GM23338 (cell line): Measurements from ENCODE around the gene RTP5. TPM values are rescaled to one million over a fixed set of nuclear protein-coding genes. Genes with fewer than 3 reads are reported as not detected.
"Not testable (repeated sequence)": the region's sequence is repeated elsewhere in the genome, so short reads cannot be mapped to it uniquely, and the experiment has no call there.

Experiments
- ATAC-seq: fragments of 200-7000 bp; cut with Tn5 transposase; 3 replicates; pipeline ENCODE4 v1.9.1; 2020
- DNase-seq: peaks from one replicate; pipeline ENCODE4 v3.0.0-alpha.2; 2015; ENCODE audit warnings: low spot score
- H2AFZ ChIP-seq: fragments of 200-600 bp; sonication (generic); 2 replicates; pipeline ENCODE4 v1.8.0; 2016; ENCODE audit warnings: antibody characterized with exemption, mild to moderate bottlenecking, moderate library complexity
- H3F3A ChIP-seq: fragments of 200-600 bp; sonication (generic); replicated peaks from 2 replicates; pipeline ENCODE4 v1.8.0; 2017; ENCODE audit warnings: antibody characterized with exemption, mixed run types, low read depth
- H3K27ac ChIP-seq: fragments of 200-600 bp; sonication (generic); 2 replicates; pipeline ENCODE4 v1.6.1; 2016; ENCODE audit warnings: low read depth
- H3K27me3 ChIP-seq: fragments of 200-600 bp; sonication (generic); 2 replicates; pipeline ENCODE4 v1.8.0; 2016; ENCODE audit warnings: mild to moderate bottlenecking, mixed run types, moderate library complexity; ENCODE audit not compliant: insufficient read depth
- H3K36me3 ChIP-seq: fragments of 200-600 bp; sonication (generic); 2 replicates; pipeline ENCODE4 v1.8.0; 2016; ENCODE audit warnings: mild to moderate bottlenecking; ENCODE audit not compliant: insufficient read depth
- H3K4me1 ChIP-seq: fragments of 200-600 bp; sonication (generic); 2 replicates; pipeline ENCODE4 v1.8.0; 2016; ENCODE audit warnings: mild to moderate bottlenecking, moderate library complexity; ENCODE audit not compliant: insufficient read depth
- H3K4me2 ChIP-seq: fragments of 200-600 bp; sonication (generic); 2 replicates; pipeline ENCODE4 v1.7.1; 2017; ENCODE audit warnings: mixed run types
- H3K4me3 ChIP-seq: fragments of 200-600 bp; sonication (generic); 2 replicates; pipeline ENCODE4 v1.6.1; 2016; ENCODE audit warnings: mixed run types
- H3K79me2 ChIP-seq: fragments of 200-600 bp; sonication (generic); replicated peaks from 2 replicates; pipeline ENCODE4 v1.8.0; 2017; ENCODE audit warnings: mild to moderate bottlenecking; ENCODE audit not compliant: insufficient read depth
- H3K9me2 ChIP-seq: fragments of 200-600 bp; sonication (generic); 2 replicates; pipeline ENCODE4 v1.8.0; 2017; ENCODE audit not compliant: insufficient read depth
- H4K20me1 ChIP-seq: fragments of 200-600 bp; sonication (generic); replicated peaks from 2 replicates; pipeline ENCODE4 v1.8.0; 2017; ENCODE audit warnings: mild to moderate bottlenecking; ENCODE audit not compliant: insufficient read depth
- H3K27ac Mint-ChIP-seq: 2 replicates; pipeline ENCODE4 v1.8.0; 2020; ENCODE audit warnings: inconsistent platforms, mild to moderate bottlenecking, moderate library complexity, mixed read lengths
- H3K27me3 Mint-ChIP-seq: 3 replicates; pipeline ENCODE4 v1.8.0; 2022; ENCODE audit warnings: low read depth, mild to moderate bottlenecking, moderate library complexity, mixed read lengths, inconsistent platforms; ENCODE audit not compliant: insufficient read depth, poor library complexity
- H3K36me3 Mint-ChIP-seq: 3 replicates; pipeline ENCODE4 v1.8.0; 2021; ENCODE audit warnings: low read depth, mild to moderate bottlenecking, inconsistent platforms, moderate library complexity, mixed read lengths
- H3K4me1 Mint-ChIP-seq: 3 replicates; pipeline ENCODE4 v1.8.0; 2020; ENCODE audit warnings: mild to moderate bottlenecking, inconsistent platforms, mixed read lengths
- H3K4me3 Mint-ChIP-seq: 3 replicates; pipeline ENCODE4 v1.8.0; 2021; ENCODE audit warnings: moderate library complexity, mild to moderate bottlenecking, inconsistent platforms, mixed read lengths
- H3K9me3 Mint-ChIP-seq: 3 replicates; pipeline ENCODE4 v1.8.0; 2020; ENCODE audit warnings: moderate library complexity, mild to moderate bottlenecking, inconsistent platforms, mixed read lengths
- CTCF ChIP-seq, 2 experiments: fragments of 200-600 bp in 1 of 2; sonication (generic) in 1 of 2; conservative IDR thresholded peaks; 2 replicates each; pipeline versions ENCODE4 v1.5.1 to v1.6.1; 2016 to 2017; ENCODE audit warnings: antibody characterized with exemption in 2 of 2, low read depth in 2 of 2, mild to moderate bottlenecking in 2 of 2, moderate library complexity in 1 of 2
- ETS1 ChIP-seq: IDR thresholded peaks from 2 replicates; pipeline ENCODE4 v1.6.1; 2016; ENCODE audit warnings: antibody characterized with exemption
- EZH2 ChIP-seq: fragments of 200-600 bp; sonication (generic); IDR thresholded peaks from one replicate; pipeline ENCODE4 v1.8.0; 2017; ENCODE audit warnings: antibody characterized with exemption, mild to moderate bottlenecking, low read depth; ENCODE audit not compliant: unreplicated experiment
- JUNB ChIP-seq: IDR thresholded peaks from one replicate; pipeline ENCODE4 v1.6.1; 2016; ENCODE audit warnings: antibody characterized with exemption; ENCODE audit not compliant: unreplicated experiment
- POLR2AphosphoS5 ChIP-seq: IDR thresholded peaks from 2 replicates; pipeline ENCODE4 v1.6.1; 2016; ENCODE audit warnings: antibody characterized with exemption, low read depth
- REST ChIP-seq: IDR thresholded peaks from one replicate; pipeline ENCODE4 v1.6.1; 2018; ENCODE audit warnings: antibody characterized with exemption; ENCODE audit not compliant: unreplicated experiment
- ZNF331 ChIP-seq: fragments of 250-450 bp; sonication (Bioruptor Pico); IDR thresholded peaks from 2 replicates; pipeline ENCODE4 v1.5.0; 2020; ENCODE audit warnings: low read depth, mild to moderate bottlenecking, moderate library complexity
- long read RNA-seq: library from polyadenylated mRNA; unstranded; transcript quantifications from one replicate; pipeline ENCODE4 v2.0.0, GENCODE V29; 2020; ENCODE audit not compliant: unreplicated experiment
- polyA plus RNA-seq: library from polyadenylated mRNA; unstranded; fragments of >200 nt; fragmentation: Nextera tagmentation; extraction: Ambion mirVana; gene quantifications from 2 replicates; pipeline ENCODE4 v1.2.1, GENCODE V29; 2016
- total RNA-seq: library from RNA; depleted of rRNA; stranded (reverse); fragments of >200 nt; shearing (Covaris generic); gene quantifications from 2 replicates; pipeline ENCODE4 v1.2.3, GENCODE V29; 2014; rRNA removed

The RTP5 gene
- total RNA-seq, result 0.50 TPM in 1 of 2 replicates, not detected in the other
- not detected in 2 replicates for polyA plus RNA-seq
- long read RNA-seq, result 0 reads

- Mint-ChIP-seq H3K36me3 (peaks cover 3% of the 10 kb centered on the region; the same call in 2 of the 3 replicates), H3K27me3 (peaks cover 13% of the 10 kb centered on the region), H3K4me1 (peaks cover 16% of the 10 kb centered on the region), H3K9me3 (peaks cover 12% of the 10 kb centered on the region), H3K4me3 (no peak within 1 kb of the TSS), H3K27ac (no peak within 1 kb of the TSS)
- H3K27me3 ChIP-seq, result no peaks in the 10 kb centered on the region
- no peaks in the 10 kb centered on the region for H4K20me1 ChIP-seq
- H3K27ac ChIP-seq, result no peak within 1 kb of the TSS
- no peak within 1 kb of the TSS for H3K4me2 ChIP-seq
- no peaks in the 10 kb centered on the region for H3K4me1 ChIP-seq
- H3K9me2 ChIP-seq, result no peaks in the 10 kb centered on the region
- no peak within 1 kb of the TSS for H3K4me3 ChIP-seq
- H3K36me3 ChIP-seq, result no peaks in the 10 kb centered on the region
- no peaks in the 10 kb centered on the region for H3K79me2 ChIP-seq
- no peak for ATAC-seq
- DNase-seq, result no peak
- no peak within 1 kb of the TSS for H2AFZ ChIP-seq
- H3F3A ChIP-seq, result peaks cover 9% of the 10 kb centered on the region; the same call in 1 of the 2 replicates
- TF ChIP-seq EZH2, result no peak
These were observed at the start of gene RTP5 for GRCh38 chr2:241869087-241869961. RTP5 (plus strand) TSS chr2:241869729; CDS start chr2:241869757, 28 bp downstream.

DNA sequence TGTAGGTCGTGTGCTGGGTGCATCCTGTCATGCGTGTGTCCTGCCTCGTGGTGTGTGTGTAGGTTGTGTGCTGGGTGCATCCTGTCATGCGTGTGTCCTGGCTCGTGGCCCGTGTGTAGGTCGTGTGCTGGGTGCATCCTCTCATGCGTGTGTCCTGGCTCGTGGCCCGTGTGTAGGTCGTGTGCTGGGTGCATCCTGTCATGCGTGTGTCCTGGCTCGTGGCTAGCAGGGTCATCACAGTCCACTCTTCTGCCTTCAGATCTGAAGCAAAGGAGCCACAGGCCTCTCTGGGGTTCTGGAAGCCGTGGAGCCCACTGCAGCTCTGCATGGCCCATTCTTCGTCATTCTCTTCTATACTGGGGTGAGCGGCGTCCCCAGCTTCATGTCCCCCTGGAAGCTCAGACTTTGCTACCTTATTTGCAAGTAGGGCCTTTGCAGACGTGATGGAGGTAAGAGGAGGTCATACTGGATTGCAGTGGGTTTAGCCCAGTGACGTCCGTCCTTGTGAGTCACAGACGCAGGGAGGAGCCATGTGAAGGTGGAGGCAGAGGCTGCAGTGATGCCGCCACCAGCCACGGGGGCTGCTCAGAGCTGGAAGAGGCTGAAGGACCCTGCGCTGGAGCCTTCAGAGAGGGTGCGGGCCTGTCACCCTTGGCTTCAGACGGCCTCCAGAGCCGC, 49.4 kb upstream of the RTP5 start:
- peaks cover 34% of the 10 kb centered on the region for H3K27me3 Mint-ChIP-seq
- not testable (repeated sequence) for H3K27ac ChIP-seq, H3K4me1 ChIP-seq, H3K36me3 ChIP-seq, H4K20me1 ChIP-seq, H2AFZ ChIP-seq, DNase-seq, H3K79me2 ChIP-seq, H3K4me3 ChIP-seq, H3K4me3 Mint-ChIP-seq, H3K9me2 ChIP-seq, H3K27me3 ChIP-seq, H3K4me2 ChIP-seq, ATAC-seq, H3K27ac Mint-ChIP-seq
- peaks cover 18% of the 10 kb centered on the region for H3K9me3 Mint-ChIP-seq
- peaks cover 17% of the 10 kb centered on the region for H3K4me1 Mint-ChIP-seq
- peaks cover 13% of the 10 kb centered on the region for H3K36me3 Mint-ChIP-seq
- H3F3A ChIP-seq, result peaks cover 18% of the 10 kb centered on the region

- Histone ChIP-seq H3K27ac (no peak overlapping the region), H3K79me2 (no peaks in the 10 kb centered on the region), H3K4me1 (no peaks in the 10 kb centered on the region; the same call in 1 of the 2 replicates), H3K4me3 (no peak overlapping the region), H3K9me2 (no peaks in the 10 kb centered on the region), H3F3A (peaks cover 18% of the 10 kb centered on the region), H4K20me1 (no peaks in the 10 kb centered on the region), H3K4me2 (no peak overlapping the region), H2AFZ (peak overlapping the region; percentile 85; the same call in 1 of the 2 replicates), H3K27me3 (no peaks in the 10 kb centered on the region), H3K36me3 (no peaks in the 10 kb centered on the region)
- Mint-ChIP-seq H3K9me3 (peaks cover 18% of the 10 kb centered on the region), H3K4me1 (peaks cover 17% of the 10 kb centered on the region), H3K27me3 (peaks cover 34% of the 10 kb centered on the region), H3K4me3 (no peak overlapping the region), H3K36me3 (peaks cover 13% of the 10 kb centered on the region), H3K27ac (no peak overlapping the region)
- ATAC-seq (peak; percentile 68), DNase-seq (no peak)
- no peak for TF ChIP-seq REST
- no peak for TF ChIP-seq CTCF (conservative IDR thresholded peaks at IDR 0.05; ENCODE audit: low read depth in 2 of 2)
- TF ChIP-seq ZNF331 (CRISPR knock-in tag), result no peak
- TF ChIP-seq ETS1, result no peak
- no peak for TF ChIP-seq POLR2AphosphoS5
- no peak for TF ChIP-seq JUNB
These were observed 48.7 kb upstream of the RTP5 start for GRCh38 chr2:241820625-241821384.
